OCI-LY7 (cell line): ENCODE data around the gene TBPL1. TPM values are rescaled to one million over a fixed set of nuclear protein-coding genes. Genes with fewer than 3 reads are reported as not detected.
"Not testable (repeated sequence)": the region's sequence is repeated elsewhere in the genome, so short reads cannot be mapped to it uniquely, and the experiment has no call there.

ENCODE experiments used
- BruUV-seq: library from RNA; stranded (reverse); fragments of 400-500 nt; replicated peaks from 2 replicates; lab custom pipeline; 2021; lab: Mats Ljungman, UMichigan
- CTCF ChIA-PET: fragments of 300-600 bp; sonication (Branson Sonifier 250); formaldehyde crosslinking; loops from one replicate; lab custom pipeline; 2022; ENCODE audit warnings: antibody characterized with exemption; ENCODE audit not compliant: unreplicated experiment; lab: Charles Lee
- POLR2A ChIA-PET: fragments of 300-600 bp; sonication (Branson Sonifier 250); formaldehyde crosslinking; loops from one replicate; lab custom pipeline; 2022; ENCODE audit warnings: antibody characterized with exemption; lab: Charles Lee
- DNase-seq: peaks from one replicate; pipeline ENCODE4 v3.0.0-alpha.2; 2015; ENCODE audit warnings: low spot score
- H2AFZ ChIP-seq: fragments of 200-600 bp; sonication (generic), shearing (Covaris generic); 2 replicates; pipeline ENCODE4 v1.6.1; 2014; ENCODE audit warnings: mild to moderate bottlenecking, antibody characterized with exemption, low read length, moderate library complexity
- H3K27ac ChIP-seq: fragments of 200-600 bp; sonication (generic); 2 replicates; pipeline ENCODE4 v1.5.1; 2014; ENCODE audit warnings: mixed run types, low read depth, mild to moderate bottlenecking, moderate library complexity, low read length, inconsistent platforms; ENCODE audit not compliant: poor library complexity, severe bottlenecking
- H3K36me3 ChIP-seq: fragments of 200-600 bp; sonication (generic); 2 replicates; pipeline ENCODE4 v1.6.1; 2014; ENCODE audit warnings: mild to moderate bottlenecking, antibody characterized with exemption, low read length, moderate library complexity, mixed read lengths; ENCODE audit not compliant: insufficient read depth
- H3K4me1 ChIP-seq: fragments of 200-600 bp; sonication (generic); 2 replicates; pipeline ENCODE4 v1.5.1; 2014; ENCODE audit warnings: mild to moderate bottlenecking, low read length; ENCODE audit not compliant: insufficient read depth, poor library complexity, severe bottlenecking
- H3K4me2 ChIP-seq: fragments of 200-600 bp; sonication (generic); 2 replicates; pipeline ENCODE4 v1.6.1; 2014; ENCODE audit warnings: mild to moderate bottlenecking, low read length
- H3K4me3 ChIP-seq: fragments of 200-600 bp; sonication (generic); 2 replicates; pipeline ENCODE4 v1.5.1; 2014; ENCODE audit warnings: mild to moderate bottlenecking, low read depth, low read length; ENCODE audit not compliant: poor library complexity, severe bottlenecking
- H3K79me2 ChIP-seq: fragments of 200-600 bp; sonication (generic); 2 replicates; pipeline ENCODE4 v1.6.1; 2016; ENCODE audit warnings: low read depth, mild to moderate bottlenecking, low read length, moderate library complexity, mixed read lengths; ENCODE audit not compliant: insufficient read depth
- H3K9me2 ChIP-seq: fragments of 200-600 bp; sonication (generic); 2 replicates; pipeline ENCODE4 v1.6.1; 2016; ENCODE audit warnings: mild to moderate bottlenecking, low read length, mixed read lengths; ENCODE audit not compliant: insufficient read depth
- H3K9me3 ChIP-seq: fragments of 200-600 bp; sonication (generic); 2 replicates; pipeline ENCODE4 v1.6.1; 2014; ENCODE audit warnings: mild to moderate bottlenecking, mixed run types, low read length, mixed read lengths
- H4K20me1 ChIP-seq: fragments of 200-600 bp; sonication (generic); 2 replicates; pipeline ENCODE4 v1.6.1; 2014; ENCODE audit warnings: mild to moderate bottlenecking, antibody characterized with exemption, low read length, moderate library complexity, mixed read lengths; ENCODE audit not compliant: insufficient read depth
- EZH2phosphoT487 ChIP-seq: fragments of 200-600 bp; sonication (generic); IDR thresholded peaks from 2 replicates; pipeline ENCODE4 v1.6.1; 2018; ENCODE audit warnings: low read depth, borderline replicate concordance, mild to moderate bottlenecking, mixed run types, antibody characterized with exemption, low read length, moderate library complexity, mixed read lengths
- intact Hi-C: fragments of 100-400 bp; cut with micrococcal nuclease; formaldehyde crosslinking; loops from one replicate; pipeline ENCODE4 v1.10.0; 2022; ENCODE audit not compliant: unreplicated experiment
- total RNA-seq, 2 experiments: library from RNA; depleted of rRNA in 1 of 2; stranded (reverse); fragments of >200 nt in 1 of 2; shearing (Covaris generic) in 1 of 2; gene quantifications; 2 replicates each; pipeline ENCODE4 v1.2.3, GENCODE V29; 2014 to 2022
- TF ChIP-seq, protein P1 (sequence below): fragments of 200-600 bp; sonication (generic); conservative IDR thresholded peaks from 2 replicates; pipeline ENCODE4 v1.5.1; 2014; ENCODE audit warnings: mild to moderate bottlenecking, antibody characterized with exemption, low read length, moderate library complexity, mixed read lengths

Gene TBPL1
- total RNA-seq, 2 experiments from 2014 or later: 27.8 to 47.7 TPM

DNA sequence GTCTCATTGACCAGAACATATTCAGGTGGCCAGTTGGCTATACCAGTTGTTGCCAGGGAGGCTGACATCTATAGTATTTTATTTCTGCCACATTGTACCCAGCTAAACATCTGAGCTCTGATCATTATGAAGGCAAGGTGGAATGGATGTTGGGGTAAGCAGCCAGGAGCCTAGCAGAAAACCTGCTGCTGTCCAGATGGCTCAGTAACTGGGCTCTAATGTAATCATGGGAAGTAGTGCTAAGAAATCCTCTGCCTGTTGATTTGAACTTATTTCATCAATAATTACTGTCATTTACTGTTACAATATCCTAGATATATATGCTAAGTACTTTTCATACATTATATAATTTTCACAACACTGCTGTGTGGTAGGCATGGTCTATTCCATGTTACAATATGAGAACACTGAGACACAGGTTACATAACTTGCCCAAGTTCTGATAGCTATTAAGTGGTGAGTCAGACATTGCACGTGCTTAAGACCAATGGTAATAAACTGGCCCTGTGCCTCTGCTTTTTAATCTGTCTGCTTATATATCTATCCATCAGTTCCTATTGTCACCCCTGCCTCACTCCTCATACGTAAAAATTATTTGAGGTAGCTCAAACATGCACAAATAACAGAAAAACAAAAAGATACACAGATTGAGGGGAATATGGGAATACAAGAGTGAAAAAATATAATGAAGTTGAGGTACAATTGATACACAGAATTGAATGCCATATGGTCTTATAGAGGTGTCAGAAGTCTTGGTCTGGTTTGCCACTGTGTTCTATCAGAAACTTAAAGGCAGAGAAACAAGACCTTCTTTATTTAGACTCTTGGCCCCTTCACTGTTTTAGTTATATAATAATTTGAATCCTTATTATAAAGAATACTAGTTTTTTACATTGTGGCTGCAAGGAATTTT is 25.2 kb downstream of the TBPL1 start:
- H3K79me2 ChIP-seq: peaks cover 73% of the 10 kb centered on the region; the same call in 1 of the 2 replicates
- H3K9me3 ChIP-seq: no peaks in the 10 kb centered on the region
- peaks cover 13% of the 10 kb centered on the region; the same call in 1 of the 2 replicates for H4K20me1 ChIP-seq
- intact Hi-C loops: no loop called here
- H2AFZ ChIP-seq: no peak overlapping the region
- DNase-seq: no peak
- H3K27ac ChIP-seq: no peak overlapping the region
- H3K4me3 ChIP-seq: no peak overlapping the region
- POLR2A ChIA-PET: interaction anchor here (1.0 to 4.6 kb wide), 3 partner anchors 11 to 118 kb away, joined by 3 to 24 read pairs (median 5); no protein-coding TSS in a partner anchor
- H3K36me3 ChIP-seq: peaks cover 40% of the 10 kb centered on the region
- no peak overlapping the region for H3K4me2 ChIP-seq
- no peaks in the 10 kb centered on the region for H3K9me2 ChIP-seq
- CTCF ChIA-PET: interaction anchor here (1.0 kb wide), 1 partner anchor 85 kb away, joined by 3 read pairs; no protein-coding TSS in a partner anchor
- TF ChIP-seq, protein P1, sequence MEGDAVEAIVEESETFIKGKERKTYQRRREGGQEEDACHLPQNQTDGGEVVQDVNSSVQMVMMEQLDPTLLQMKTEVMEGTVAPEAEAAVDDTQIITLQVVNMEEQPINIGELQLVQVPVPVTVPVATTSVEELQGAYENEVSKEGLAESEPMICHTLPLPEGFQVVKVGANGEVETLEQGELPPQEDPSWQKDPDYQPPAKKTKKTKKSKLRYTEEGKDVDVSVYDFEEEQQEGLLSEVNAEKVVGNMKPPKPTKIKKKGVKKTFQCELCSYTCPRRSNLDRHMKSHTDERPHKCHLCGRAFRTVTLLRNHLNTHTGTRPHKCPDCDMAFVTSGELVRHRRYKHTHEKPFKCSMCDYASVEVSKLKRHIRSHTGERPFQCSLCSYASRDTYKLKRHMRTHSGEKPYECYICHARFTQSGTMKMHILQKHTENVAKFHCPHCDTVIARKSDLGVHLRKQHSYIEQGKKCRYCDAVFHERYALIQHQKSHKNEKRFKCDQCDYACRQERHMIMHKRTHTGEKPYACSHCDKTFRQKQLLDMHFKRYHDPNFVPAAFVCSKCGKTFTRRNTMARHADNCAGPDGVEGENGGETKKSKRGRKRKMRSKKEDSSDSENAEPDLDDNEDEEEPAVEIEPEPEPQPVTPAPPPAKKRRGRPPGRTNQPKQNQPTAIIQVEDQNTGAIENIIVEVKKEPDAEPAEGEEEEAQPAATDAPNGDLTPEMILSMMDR: no peak
- TF ChIP-seq EZH2phosphoT487: no peak
- H3K4me1 ChIP-seq: peaks cover 15% of the 10 kb centered on the region
- no TSS peak for BruUV-seq

DNA sequence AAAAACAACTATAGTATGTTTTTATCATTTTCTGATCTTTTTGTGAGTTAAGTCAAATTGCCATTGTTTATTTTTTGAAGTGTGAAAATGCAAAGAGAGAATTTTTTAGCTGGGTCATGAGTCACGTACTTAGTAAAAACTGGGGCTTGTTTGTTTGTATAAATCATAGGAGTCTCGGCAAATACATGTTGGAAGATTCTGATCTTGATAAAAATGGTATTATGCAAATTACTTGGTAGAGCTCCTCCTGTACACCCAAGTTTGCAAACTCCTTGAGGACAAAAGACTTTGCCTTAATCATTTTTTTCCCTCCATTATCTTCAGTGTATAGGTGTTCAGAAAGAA is 25.8 kb downstream of the TBPL1 start:
- ChIA-PET POLR2A (interaction anchor here (1.0 to 4.6 kb wide), 2 partner anchors 10 to 18 kb away, joined by 3 to 24 read pairs; no protein-coding TSS in a partner anchor), CTCF (no interaction called here)
- peaks cover 13% of the 10 kb centered on the region; the same call in 1 of the 2 replicates for H4K20me1 ChIP-seq
- H3K27ac ChIP-seq: no peak overlapping the region
- H3K4me2 ChIP-seq: no peak overlapping the region
- no peak overlapping the region for H2AFZ ChIP-seq
- no peak for TF ChIP-seq EZH2phosphoT487
- TF ChIP-seq, protein P1: no peak
- H3K9me3 ChIP-seq: no peaks in the 10 kb centered on the region
- H3K4me1 ChIP-seq: peaks cover 10% of the 10 kb centered on the region
- no peaks in the 10 kb centered on the region for H3K9me2 ChIP-seq
- peaks cover 67% of the 10 kb centered on the region; the same call in 1 of the 2 replicates for H3K79me2 ChIP-seq
- DNase-seq: no peak
- no peak overlapping the region for H3K4me3 ChIP-seq
- H3K36me3 ChIP-seq: peaks cover 47% of the 10 kb centered on the region
- BruUV-seq: no TSS peak
- intact Hi-C loops: no loop called here

DNA sequence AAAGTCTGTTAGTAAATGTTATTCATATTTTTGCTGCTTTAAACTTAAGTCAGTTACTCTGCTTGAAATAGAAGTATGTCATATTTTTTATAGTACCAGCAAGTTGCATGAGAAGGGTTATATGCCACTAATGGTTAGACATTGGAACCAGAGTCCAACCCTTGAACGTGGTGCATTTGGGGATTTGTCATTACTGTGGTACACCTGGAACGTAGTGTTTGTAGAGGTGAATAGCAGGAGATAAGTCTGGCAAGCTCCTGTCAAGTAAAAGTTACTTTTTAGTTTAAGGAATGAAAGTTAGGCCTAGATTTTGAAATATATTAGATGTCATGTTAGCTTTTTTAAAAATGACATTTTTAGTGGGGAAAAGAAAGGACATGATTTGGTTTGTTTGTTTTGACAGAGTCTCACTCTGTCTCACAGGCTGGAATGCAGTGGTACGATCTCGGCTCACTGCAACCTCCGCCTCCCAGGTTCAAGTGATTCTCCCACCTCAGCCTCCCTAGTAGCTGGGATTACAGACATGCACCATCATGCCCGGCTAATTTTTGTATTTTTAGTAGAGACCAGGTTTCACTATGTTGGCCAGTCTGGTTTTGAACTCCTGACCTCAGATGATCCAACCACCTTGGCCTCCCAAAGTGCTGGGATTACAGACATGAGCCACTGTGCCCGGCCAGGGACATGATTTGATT is 26.4 kb downstream of the TBPL1 start:
- H3K4me1 ChIP-seq: peaks cover 10% of the 10 kb centered on the region
- H3K9me2 ChIP-seq, H2AFZ ChIP-seq, H3K4me2 ChIP-seq, BruUV-seq, CTCF ChIA-PET, intact Hi-C loops, H3K9me3 ChIP-seq, H3K27ac ChIP-seq, H3K4me3 ChIP-seq, DNase-seq: not testable (repeated sequence)
- POLR2A ChIA-PET: interaction anchor here (4.6 kb wide), 1 partner anchor 10 kb away, joined by 24 read pairs; no protein-coding TSS in a partner anchor
- peaks cover 13% of the 10 kb centered on the region; the same call in 1 of the 2 replicates for H4K20me1 ChIP-seq
- H3K36me3 ChIP-seq: peaks cover 52% of the 10 kb centered on the region
- H3K79me2 ChIP-seq: peaks cover 62% of the 10 kb centered on the region; the same call in 1 of the 2 replicates
